NCI-H187 treated with DMSO at 0.1 percent for 48 hours (cell line): ENCODE measurements around the gene LRRC63.
A peak's percentile ranks its signal among the peaks of the same experiment; 100 is the strongest.
"Not testable (repeated sequence)": the region's sequence is repeated elsewhere in the genome, so short reads cannot be mapped to it uniquely, and the experiment has no call there.

Experiments used
- DNase-seq: peaks from one replicate; lab custom pipeline; 2025; lab: John Stamatoyannopoulos, UW

The LRRC63 gene

DNA sequence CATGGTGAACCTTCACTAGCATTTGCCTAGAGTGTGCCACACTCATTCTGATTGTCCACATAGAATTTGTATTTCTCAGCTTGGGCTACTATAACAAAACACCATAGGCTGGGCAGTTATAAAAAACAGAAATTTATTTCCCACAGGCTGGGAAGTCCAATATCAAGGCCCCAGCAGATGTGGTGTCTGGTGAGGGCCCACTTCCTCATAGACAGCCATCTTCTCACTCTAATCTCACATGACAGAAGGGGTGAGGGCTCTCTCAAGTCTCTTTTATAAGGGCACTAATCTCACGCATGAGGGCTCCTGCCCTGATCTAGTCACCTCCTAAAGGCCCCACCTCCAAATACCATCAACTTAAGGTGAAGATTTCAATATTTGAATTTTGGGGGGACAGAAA lies 53.6 kb downstream of the LRRC63 start:
- DNase-seq, result no peak

DNA sequence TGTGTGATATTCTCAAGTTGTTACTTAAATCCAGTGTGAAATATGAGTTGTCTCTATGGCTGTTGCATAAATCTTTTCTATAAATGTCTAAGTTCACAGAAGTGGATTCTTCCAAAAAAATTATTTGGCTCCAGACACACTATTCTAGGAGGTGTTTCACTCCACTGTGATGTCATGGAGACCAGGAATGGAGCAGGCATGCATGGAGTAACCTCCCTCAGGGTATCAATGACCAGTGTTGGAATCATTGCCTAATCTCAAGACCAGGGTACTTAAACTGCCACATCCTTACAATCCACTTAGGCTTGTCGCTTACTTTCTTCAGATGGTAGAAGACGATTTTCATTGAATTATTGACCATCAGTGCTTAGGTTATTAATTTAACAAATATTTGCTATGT lies 55.4 kb downstream of the LRRC63 start:
- no peak for DNase-seq

DNA sequence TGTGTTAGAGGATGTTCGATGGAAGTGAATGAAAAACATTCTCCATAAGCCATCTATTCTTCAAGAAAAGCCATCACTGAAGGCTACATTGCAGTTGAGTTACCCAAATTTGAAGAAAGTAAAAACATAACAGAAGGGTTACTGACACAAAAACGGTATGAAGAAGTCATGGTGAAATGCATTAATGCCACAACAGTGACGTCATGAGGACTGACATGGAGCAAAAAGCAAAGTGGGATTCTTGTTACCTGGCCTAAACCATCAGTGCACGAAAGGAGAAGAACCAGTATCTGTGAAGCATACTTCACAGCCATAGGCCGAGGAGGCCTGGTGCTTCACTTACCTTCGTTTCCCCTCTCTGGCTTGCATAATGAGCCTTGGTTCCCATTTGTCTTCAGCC lies 58.7 kb downstream of the LRRC63 start:
- DNase-seq, result no peak

DNA sequence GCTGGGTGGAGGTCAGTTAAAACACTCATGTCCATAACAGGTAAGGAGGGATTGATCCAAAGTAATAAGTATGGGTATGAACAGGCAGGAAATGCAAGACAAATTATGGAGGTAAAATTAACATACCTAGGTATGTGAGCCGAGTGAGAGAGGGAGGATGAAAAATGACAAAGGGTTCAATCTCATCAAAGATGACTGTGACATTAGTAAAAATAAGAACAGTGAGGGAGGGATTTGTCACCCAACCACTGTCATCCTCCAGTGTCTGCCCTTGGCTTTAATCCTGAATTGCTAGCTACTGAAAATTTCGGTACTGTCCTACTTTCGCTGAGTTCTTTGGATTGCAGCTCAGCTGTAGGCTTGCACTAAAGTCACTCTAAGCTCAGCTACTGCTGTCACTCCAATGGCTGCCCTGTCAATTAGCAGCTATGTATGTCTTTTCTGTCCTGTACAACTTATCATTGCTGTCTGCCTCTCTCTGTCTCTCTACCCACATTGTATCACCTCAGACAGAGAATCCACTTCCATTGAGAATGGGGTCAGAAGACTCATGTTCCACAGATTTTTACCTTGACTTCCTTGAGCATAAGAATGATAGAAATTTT lies 62.5 kb downstream of the LRRC63 start:
- DNase-seq, result no peak

DNA sequence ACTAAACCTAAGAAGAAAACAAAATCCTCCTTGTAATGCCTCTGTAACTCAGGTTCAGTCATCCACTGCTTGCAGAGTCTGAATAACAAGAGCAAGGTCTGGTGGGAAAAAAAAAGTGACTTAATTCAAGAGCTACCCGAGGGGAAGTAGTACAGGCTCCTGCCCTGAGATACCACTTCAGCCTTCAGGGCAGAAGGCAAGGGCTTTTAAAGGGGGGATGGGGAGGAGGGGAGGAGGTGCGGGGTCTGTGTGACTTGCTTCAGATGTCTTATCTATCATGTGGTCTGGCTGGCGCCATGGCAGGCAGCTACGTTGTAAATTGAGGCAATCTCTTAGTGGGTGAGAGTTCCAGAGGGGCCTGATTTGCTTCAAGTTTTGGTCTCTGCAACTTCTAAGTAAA lies 66.7 kb downstream of the LRRC63 start:
- no peak for DNase-seq

DNA sequence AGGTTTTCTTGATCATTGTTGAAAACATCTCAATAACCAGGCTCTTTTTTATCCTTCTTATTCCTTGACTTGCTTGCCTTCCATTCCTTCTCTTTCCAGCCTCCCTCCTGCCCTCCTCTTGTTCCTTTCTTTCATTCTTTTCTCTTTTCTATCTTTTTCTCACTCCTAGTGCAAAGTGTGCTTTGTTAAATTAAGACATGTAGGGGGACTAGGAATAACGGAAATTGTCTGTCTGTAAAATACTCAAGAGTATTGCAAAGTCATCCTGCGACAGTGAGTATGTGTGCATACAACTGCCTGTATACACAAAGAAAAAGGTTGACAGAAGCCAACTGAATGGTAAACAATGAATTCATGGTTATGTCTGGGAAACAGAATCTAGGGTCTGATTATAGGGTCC lies 70.1 kb downstream of the LRRC63 start:
- DNase-seq, result no peak

DNA sequence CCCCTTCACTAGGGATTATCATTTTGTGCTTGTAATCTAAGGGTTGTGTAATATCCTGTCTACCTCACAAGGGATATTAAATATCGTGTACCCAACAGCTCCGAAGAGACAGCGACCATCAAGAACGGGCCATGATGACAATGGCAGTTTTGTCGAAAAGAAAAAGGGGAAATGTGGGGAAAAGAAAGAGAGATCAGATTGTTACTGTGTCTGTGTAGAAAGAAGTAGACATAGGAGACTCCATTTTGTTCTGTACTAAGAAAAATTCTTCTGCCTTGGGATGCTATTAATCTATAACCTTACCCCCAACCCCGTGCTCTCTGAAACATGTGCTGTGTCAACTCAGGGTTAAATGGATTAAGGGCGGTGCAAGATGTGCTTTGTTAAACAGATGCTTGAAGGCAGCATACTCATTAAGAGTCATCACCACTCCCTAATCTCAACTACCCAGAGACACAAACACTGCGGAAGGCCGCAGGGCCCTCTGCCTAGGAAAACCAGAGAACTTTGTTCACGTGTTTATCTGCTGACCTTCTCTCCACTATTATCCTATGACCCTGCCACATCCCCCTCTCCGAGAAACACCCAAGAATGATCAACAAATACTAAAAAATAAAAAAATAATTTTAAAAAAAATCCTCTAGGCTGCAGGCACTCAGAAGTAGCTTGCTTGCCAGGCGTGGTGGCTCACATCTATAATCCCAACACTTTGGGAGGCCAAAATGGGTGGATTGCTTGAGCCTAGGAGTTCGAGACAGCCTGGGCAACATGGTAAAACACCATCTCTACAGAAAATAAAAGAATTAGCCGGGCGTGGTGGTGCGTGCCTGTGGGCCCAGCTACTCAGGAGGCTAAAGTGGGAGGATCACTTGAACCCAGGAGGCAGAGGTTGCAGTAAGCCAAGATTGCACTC lies 72.4 kb downstream of the LRRC63 start:
- not testable (repeated sequence) for DNase-seq

DNA sequence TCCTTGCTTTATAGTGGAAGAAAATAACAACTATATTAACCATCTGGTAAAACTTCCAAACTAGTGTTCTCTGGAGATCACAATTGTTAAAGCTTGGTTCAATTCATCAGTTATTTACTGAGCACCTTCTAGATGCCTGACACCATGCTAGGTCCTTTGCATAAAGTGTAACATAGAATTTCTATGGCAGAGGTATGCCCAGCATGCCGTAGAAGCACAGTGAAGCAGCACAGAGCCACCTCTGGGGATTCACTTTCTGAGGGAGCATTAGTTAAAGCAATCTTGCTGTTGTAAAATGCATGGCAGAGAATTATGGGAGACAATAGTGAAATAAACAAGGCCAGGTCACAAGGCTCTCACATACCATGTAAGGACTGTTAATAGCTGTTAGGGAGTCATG lies 75.2 kb downstream of the LRRC63 start:
- no peak for DNase-seq

DNA sequence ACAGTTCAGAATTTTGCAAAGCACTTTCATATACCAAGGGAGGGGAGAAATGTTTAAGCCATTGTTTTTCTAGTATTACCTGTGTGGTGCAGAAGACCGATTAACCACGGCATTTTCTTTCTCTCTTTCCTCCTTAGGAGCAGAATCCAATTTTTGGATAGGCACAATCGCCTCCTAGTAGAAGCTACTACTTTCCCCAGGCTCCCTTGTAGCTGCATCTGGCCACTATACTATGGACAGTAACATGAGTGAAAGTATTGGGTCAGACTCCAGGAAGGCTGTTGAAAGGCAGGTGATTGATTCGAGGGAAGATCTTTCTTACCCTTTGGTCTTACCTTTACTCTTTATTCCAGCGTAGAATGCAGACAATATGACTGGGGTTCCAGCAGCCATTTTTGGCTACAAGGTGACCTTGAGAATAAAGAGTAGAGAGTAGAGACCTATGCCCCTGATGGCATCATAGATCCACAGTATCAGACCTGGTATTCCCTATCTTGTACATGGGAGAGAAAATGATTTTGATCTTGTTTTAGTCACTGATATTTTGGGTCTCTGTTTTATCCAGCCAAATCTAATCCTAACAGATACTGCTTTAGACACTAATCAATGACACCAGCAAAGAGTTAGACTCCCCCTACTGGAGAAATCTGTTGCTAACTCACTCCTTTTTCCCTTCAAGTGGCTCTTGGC lies 77.0 kb downstream of the LRRC63 start:
- DNase-seq, result peak; percentile 9

DNA sequence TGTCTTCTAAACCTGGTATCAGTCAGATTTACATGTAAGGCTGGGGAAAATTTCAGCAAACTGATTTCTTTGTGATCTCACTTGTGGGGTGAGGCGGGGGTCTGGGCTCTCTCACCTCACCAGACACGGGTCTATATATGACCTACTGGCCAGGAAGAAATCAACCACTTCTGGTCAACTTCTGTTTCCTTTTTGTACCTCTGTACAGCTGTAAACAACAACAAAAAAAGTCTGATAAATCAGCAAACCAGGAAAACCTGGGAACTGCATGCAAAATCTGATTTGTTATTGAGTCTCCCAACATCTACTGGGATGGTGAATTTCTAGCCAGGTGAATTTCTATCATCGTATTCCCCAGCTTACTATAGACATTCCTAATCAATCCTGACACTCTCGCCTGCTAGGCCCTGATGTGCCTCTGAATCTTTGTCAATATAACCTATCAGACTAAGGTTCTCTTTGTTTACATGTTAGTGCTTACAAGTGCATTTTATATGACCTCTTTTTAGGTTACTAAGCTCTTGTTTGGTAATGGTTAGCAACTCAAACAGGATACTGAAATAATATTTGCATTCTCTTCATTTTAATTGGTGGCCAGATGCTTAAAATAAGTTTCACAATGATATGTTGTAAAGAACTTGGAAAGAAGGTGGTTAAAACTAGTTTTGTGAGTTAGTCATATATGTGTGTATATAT lies 77.7 kb downstream of the LRRC63 start:
- no peak for DNase-seq

DNA sequence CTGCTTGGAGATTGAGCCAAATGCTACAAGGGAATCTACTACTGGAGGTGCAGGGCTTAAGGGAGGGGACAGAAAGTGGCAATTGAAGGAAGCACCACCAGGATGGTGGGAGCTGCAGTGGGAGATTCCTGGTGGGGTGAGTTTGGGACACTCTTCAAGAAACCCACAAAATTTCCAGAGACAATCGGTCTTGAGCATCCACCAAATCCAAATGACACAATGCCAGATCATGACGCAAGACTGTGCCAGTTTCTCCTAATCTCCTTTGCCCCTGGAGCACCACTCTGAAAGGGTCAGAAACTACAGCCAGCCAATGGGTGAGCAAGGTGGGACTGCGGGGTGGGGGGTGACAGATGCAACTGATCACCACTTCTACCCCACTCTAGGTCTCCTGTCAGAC lies 78.7 kb downstream of the LRRC63 start:
- DNase-seq, result no peak

DNA sequence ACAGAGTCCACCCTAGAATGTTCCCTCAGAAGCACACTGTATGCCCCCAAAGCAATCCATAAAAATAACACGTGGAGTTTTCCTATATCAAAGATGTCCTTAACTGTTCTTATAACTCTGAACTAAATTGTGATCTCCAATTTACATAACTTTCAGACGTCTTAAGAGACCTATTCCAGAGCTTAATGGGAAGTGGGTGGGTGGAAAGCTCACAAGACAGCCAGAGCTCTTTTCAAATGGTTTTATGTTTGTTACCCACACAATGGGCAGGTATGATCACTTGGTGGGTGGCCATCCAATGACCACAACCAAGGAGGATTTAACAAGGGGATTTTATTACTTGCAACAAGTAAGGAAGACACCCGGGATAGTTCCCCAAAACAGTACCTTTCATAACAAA lies 81.7 kb downstream of the LRRC63 start:
- no peak for DNase-seq

DNA sequence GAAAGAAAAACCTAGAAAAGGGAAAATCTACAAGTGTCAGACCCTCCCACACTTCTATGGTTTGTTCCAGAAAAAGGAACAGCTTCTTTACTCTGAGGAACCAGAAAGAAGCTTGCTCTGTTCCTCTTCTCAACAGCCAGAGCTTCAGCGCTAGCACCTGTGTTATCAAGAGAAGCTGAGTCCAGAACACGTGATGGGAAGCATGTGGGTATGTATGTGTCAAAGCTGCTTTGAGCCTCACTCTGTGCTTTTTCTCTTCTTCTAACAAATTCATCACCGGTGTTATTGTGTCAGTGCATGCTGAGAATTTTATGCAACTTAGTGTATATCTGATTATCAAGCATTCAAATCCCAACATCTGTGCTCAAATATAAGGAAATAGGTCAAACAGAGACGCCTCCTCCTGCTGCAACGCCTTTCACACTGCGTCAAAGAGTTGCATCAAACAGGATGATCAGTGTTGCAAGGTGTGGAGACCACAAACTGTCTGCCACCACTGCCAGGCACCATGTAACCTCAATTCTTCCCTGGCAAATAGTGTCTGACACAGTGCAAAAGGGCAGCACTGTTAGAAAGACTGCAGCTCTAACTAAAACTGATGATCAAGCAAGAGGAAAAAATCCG lies 83.9 kb downstream of the LRRC63 start:
- no peak for DNase-seq

DNA sequence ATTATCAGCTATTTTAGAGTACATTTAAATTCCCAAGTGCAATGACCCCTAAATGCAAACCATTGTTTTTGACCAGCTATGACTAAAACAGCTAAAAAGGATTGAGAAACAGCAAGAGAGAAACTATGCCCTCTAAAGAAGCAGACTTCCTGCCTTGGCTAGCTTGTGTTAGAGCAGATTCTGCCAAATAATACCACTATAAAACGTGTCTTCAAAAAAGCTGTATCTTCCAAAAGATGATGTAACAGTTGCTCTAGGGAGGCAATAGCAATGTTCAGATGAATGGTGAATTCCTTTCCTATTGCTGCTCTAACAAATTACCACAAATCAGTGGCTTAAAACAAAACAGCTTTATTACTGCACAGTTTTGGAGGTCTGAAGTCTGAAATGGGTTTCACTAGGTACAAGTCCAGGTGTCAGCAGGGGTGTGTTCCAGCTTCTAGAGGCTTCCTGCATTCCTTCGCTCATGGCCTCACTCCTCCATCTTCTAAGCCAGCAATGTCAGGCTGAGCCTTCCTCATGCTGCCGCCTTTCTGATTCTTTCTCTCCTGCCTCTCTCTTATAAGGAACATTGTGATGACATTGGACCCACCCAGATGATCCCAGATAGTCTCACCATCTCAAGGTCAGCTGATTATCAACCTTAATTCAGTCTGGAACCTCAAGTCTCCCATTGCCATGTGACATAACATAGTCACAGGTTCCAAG lies 84.5 kb downstream of the LRRC63 start:
- DNase-seq, result no peak

DNA sequence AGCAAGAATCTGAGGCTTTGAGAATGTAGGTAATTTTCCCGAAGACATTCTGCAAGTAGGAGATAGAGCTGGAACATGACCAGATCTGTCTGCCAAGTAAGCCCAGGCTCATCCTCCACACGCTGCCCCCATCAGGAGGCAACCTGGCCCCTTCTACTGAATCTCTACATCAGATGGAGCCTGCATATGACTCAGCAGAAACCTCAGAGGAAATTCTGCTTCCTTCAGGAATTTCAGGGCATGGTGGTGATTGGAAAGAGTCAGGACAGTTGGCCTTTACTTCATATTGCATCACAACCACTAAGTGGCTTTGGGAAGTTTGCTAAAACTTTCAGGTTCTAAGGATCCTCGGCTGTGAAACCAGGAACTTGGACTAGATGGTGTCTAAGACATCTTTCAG lies 85.2 kb downstream of the LRRC63 start:
- no peak for DNase-seq

DNA sequence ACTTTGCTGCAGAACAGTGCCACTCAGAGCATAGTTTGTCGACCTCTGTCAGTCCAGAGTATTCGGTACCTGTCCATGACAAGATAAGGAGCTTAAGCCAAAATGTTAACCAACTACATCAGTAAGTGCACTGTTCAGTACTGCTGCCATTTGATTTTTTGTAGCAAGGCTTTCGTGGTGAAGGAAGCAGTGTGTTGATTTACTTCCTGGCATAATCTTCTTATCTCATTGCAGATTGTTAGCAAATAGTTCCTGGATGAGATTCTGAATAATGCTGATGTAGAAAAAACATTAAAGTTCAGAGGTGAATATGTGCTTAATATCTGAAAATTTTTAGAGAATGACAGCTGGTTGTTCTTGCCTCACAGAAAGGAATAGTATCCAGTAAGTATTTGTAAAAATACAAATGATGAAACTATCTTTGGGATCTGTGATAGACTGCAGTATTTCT lies 85.7 kb downstream of the LRRC63 start:
- DNase-seq, result no peak

DNA sequence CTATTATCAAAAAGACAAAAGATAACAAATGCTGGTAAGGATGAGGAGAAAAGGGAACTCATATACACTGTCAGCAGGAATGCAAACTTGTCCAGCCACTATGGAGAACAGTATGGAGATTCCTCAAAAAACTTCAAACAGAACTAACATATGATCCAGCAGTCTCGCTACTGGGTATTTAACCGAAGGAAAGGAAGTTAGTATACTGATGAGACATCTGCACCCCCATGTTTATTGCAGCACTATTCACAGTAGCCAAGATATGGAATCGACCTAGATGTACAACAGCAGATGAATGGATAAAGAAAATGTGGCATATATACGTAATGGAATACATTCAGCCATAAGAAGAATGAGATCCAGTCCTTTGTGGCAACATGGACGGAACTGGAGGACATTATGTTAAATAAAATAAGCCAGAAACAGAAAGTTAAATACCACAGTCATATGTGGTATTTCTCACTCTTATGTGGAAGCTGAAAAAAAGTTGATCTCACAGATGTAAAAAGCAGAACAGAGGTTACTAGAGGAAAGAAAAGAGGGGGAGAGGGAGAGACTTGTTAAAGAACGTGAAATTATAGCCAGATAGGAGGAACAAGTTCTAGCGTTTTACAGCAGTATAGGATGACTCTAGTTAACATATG lies 92.1 kb downstream of the LRRC63 start:
- no peak for DNase-seq

DNA sequence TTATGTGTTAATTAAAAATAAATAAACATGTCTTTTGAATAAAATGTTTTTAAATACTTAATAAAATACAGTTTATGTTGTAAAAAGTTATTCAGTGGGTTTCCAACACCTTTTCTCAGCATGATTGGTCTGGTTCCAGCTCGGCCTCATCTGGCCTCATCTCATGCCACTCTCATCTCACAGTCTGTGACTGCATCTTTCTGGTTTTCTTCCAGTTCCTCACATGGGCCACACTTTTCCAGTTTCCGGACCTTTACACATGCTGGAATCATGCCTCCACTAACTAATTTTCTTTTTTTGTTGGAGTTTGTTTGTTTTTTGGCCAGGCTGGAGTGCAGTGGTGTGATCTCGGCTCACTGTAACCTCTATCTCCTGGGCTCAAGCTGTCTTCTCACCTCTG lies 92.8 kb downstream of the LRRC63 start:
- no peak for DNase-seq

DNA sequence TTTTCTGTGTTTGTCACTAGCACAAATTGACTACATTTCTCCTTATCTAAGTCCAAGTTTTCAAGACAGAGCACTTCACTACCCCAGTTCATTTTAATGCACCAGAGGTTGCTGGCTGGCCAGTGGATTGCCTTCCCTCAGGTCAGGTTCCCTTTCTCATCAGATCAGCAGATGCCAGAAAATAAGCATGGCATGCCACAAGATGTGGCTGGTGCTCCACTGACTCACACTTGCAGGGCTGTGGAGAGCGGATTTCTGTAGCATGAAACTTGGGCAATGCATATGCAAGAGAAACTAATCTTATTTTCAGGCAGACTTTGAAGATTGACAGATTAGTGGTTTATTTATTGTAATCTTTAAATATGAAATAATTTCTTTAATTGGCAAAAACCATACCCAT lies 95.8 kb downstream of the LRRC63 start:
- no peak for DNase-seq

DNA sequence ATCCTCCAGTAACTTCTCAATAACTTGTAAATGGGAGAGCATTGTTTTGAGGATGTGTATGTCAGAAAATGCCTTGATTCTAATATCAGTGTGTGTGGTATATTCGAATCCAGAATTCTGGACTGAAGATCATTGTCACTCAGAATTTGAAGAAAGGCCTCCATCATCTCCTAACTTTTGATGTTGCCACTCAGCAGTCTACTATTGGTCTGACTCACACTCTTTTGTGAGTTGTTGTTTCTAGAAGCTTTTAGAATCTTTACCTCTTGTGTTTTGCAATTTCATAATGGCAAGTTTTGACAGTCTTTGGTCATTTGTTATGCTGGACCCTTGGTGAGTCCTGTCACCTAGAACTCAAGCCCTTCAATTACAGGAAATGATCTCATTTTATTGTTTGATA lies 98.3 kb downstream of the LRRC63 start:
- DNase-seq, result no peak

DNA sequence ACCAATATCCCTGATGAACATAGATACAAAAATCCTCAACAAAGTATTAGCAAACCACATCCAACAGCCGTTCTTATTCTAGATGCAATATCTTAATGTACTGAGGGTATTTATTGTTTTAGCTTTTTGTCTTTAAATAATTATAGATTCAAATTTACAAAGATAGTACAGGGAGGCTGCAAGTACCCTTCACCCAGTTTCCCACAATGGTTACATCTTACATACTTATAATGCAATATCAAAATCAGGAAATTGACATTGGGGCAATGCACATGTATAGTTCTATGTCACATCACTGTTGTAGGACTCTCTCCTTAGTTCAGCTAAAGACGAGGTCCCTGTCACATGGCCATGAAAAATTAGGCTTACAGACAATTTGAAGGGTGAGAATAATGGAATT lies 99.5 kb downstream of the LRRC63 start:
- no peak for DNase-seq
